ENCODE data around the gene GPN1.

The GPN1 gene

DNA sequence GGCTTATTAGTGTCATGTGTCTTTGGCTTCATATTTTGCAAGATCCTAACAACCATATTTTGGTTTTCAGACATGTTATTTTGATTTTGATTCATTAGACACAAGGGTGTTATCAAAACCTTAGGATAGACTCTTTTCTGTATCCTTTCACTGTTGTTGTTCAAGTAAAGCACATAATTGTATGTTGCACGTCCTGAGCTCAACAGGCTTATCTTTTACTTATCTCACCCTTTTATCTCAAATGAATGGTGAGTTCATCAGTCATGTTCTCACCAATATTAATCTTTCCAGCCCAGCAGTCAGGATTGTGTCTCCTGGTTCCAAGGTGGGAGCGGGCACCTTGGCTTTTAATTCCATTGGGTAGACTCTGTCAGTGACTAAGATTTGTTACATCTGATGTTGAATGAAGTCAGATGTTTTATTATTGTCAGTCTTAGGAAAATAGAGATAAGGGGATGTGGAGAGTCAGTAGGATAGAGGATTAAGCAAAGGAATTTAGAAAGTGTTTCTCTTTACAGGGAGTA, 11.9 kb downstream of the GPN1 start:
- TF ChIP-seq ELF4 (IDR thresholded peaks at IDR 0.05) (no peak), CTBP1 (IDR thresholded peaks at IDR 0.05; ENCODE audit: borderline replicate concordance) (no peak), ARNT (IDR thresholded peaks at IDR 0.05) (no peak), FOXA1 (IDR thresholded peaks at IDR 0.05) (no peak), ZNF384 (IDR thresholded peaks at IDR 0.05) (no peak), L3MBTL2 (conservative IDR thresholded peaks at IDR 0.05) (no peak), TARDBP (IDR thresholded peaks at IDR 0.05) (no peak), BHLHE40 (IDR thresholded peaks at IDR 0.05; ENCODE audit: borderline replicate concordance) (no peak), FOXM1 (IDR thresholded peaks at IDR 0.05; ENCODE audit: borderline replicate concordance) (no peak), SUZ12 (IDR thresholded peaks at IDR 0.05) (no peak)
- ChIA-PET POLR2A (interaction anchor here (1.7 kb wide), 1 partner anchor 12 kb away, joined by 6 read pairs; the partner anchor contains the start of genes CCDC121 and GPN1), CTCF (interaction anchor here (1.8 kb wide), 1 partner anchor 43 kb away, joined by 4 read pairs; no protein-coding TSS in a partner anchor)
- DNase-seq (ENCODE audit: extremely low spot score): no peak

DNA sequence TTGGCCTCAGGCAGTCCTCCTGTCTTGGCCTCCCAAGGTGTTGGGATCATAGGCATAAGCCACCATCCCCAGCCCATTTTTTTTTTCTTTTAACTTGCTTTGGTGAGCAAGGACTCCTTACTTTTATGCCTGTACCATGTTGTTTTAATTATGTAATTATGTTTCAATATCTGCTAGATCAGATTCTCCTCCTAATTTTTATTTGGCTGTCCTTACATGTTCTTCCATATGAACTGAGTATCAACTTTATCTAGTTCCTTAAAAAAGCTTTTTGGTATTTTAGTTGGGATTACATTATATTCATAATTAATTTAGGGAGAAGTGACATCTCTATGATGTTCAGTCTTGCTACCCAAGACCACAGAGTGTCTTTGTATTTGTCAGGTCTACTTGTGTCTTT, 16.3 kb downstream of the GPN1 start:
- no peak for DNase-seq (ENCODE audit: extremely low spot score)
- TF ChIP-seq NFRKB (IDR thresholded peaks at IDR 0.05) (no peak), FOXM1 (IDR thresholded peaks at IDR 0.05; ENCODE audit: borderline replicate concordance) (no peak), SUZ12 (IDR thresholded peaks at IDR 0.05) (no peak), ZNF384 (IDR thresholded peaks at IDR 0.05) (no peak), FOXA1 (IDR thresholded peaks at IDR 0.05) (no peak), ARNT (IDR thresholded peaks at IDR 0.05) (no peak), HDGF (IDR thresholded peaks at IDR 0.05; ENCODE audit: borderline replicate concordance) (no peak), FOXK2 (IDR thresholded peaks at IDR 0.05) (no peak), BHLHE40 (IDR thresholded peaks at IDR 0.05; ENCODE audit: borderline replicate concordance) (no peak), CTBP1 (IDR thresholded peaks at IDR 0.05; ENCODE audit: borderline replicate concordance) (no peak), LEF1 (IDR thresholded peaks at IDR 0.05; ENCODE audit: borderline replicate concordance) (no peak), TARDBP (IDR thresholded peaks at IDR 0.05) (no peak), SP1 (IDR thresholded peaks at IDR 0.05) (no peak), L3MBTL2 (conservative IDR thresholded peaks at IDR 0.05) (no peak), ELF4 (IDR thresholded peaks at IDR 0.05) (no peak)
- TF ChIP-seq, protein P1, sequence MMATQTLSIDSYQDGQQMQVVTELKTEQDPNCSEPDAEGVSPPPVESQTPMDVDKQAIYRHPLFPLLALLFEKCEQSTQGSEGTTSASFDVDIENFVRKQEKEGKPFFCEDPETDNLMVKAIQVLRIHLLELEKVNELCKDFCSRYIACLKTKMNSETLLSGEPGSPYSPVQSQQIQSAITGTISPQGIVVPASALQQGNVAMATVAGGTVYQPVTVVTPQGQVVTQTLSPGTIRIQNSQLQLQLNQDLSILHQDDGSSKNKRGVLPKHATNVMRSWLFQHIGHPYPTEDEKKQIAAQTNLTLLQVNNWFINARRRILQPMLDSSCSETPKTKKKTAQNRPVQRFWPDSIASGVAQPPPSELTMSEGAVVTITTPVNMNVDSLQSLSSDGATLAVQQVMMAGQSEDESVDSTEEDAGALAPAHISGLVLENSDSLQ (IDR thresholded peaks at IDR 0.05): no peak
- ChIA-PET CTCF (no interaction called here), POLR2A (interaction anchor here (1.4 kb wide), 1 partner anchor 17 kb away, joined by 3 read pairs; the partner anchor contains the start of genes CCDC121 and GPN1)

DNA sequence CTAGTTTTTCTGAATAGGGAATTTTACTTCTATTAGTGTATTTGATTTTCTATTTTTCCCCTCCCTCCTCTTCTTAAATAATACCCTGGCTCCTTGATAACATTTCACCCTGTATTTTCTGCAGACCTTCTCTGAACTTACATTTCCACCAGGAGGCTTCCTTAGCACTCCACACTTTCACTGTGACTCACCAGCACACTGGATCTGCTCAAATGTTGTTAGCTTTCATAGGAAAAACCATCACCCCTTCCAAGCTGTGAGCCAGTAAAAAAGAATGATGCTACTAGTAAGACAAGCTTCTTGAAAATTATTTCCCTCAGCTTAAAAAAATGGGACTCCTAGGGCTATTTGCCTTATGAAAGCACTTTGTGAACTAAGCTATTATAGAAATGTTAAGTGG, 18.4 kb downstream of the GPN1 start:
- DNase-seq (ENCODE audit: extremely low spot score): no peak
- POLR2A ChIA-PET: interaction anchor here (0.8 to 1.8 kb wide), 2 partner anchors 9 to 16 kb away, joined by 5 read pairs; partner anchors contain the start of genes SLC4A1AP and SUPT7L
- no peak for TF ChIP-seq BHLHE40 (IDR thresholded peaks at IDR 0.05; ENCODE audit: borderline replicate concordance)
- no peak for TF ChIP-seq ZNF384 (IDR thresholded peaks at IDR 0.05)
- no peak for TF ChIP-seq ARNT (IDR thresholded peaks at IDR 0.05)
- no peak for TF ChIP-seq SUZ12 (IDR thresholded peaks at IDR 0.05)
- no peak for TF ChIP-seq CTBP1 (IDR thresholded peaks at IDR 0.05; ENCODE audit: borderline replicate concordance)
- CTCF ChIA-PET: no interaction called here

DNA sequence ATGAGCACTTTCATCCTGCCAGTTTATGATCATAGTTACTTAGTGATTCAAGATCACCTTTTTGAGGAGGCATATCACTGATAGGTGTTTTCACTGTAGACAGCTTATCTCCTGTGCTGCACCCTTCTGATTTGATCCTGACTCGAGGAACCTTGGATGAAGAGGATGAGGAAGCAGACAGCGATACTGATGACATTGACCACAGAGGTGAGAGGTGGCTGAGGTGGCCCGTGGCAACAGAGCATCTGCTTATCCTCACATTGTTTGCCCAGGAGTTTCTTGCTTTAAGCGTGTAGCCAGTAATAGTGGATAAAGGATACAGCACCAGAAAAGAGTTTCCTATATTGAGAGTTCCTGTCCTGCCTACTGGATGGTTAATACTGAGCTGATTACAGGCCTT, 18.9 kb downstream of the GPN1 start:
- no peak for DNase-seq (ENCODE audit: extremely low spot score)
- no peak for TF ChIP-seq ZNF384 (IDR thresholded peaks at IDR 0.05)
- TF ChIP-seq CTBP1 (IDR thresholded peaks at IDR 0.05; ENCODE audit: borderline replicate concordance): no peak
- no peak for TF ChIP-seq HDGF (IDR thresholded peaks at IDR 0.05; ENCODE audit: borderline replicate concordance)
- no peak for TF ChIP-seq FOXK2 (IDR thresholded peaks at IDR 0.05)
- no peak for TF ChIP-seq LEF1 (IDR thresholded peaks at IDR 0.05; ENCODE audit: borderline replicate concordance)
- TF ChIP-seq FOXM1 (IDR thresholded peaks at IDR 0.05; ENCODE audit: borderline replicate concordance): no peak
- no peak for TF ChIP-seq ARNT (IDR thresholded peaks at IDR 0.05)
- TF ChIP-seq SP1 (IDR thresholded peaks at IDR 0.05): no peak
- no peak for TF ChIP-seq FOXA1 (IDR thresholded peaks at IDR 0.05)
- TF ChIP-seq ELF4 (IDR thresholded peaks at IDR 0.05): no peak
- no peak for TF ChIP-seq TARDBP (IDR thresholded peaks at IDR 0.05)
- TF ChIP-seq NFRKB (IDR thresholded peaks at IDR 0.05): no peak
- no peak for TF ChIP-seq SUZ12 (IDR thresholded peaks at IDR 0.05)
- TF ChIP-seq, protein P1 (IDR thresholded peaks at IDR 0.05): no peak
- TF ChIP-seq L3MBTL2 (conservative IDR thresholded peaks at IDR 0.05): no peak
- CTCF ChIA-PET: no interaction called here
- POLR2A ChIA-PET: interaction anchor here (0.8 to 1.8 kb wide), 2 partner anchors 9 to 16 kb away, joined by 5 read pairs; partner anchors contain the start of genes SLC4A1AP and SUPT7L

DNA sequence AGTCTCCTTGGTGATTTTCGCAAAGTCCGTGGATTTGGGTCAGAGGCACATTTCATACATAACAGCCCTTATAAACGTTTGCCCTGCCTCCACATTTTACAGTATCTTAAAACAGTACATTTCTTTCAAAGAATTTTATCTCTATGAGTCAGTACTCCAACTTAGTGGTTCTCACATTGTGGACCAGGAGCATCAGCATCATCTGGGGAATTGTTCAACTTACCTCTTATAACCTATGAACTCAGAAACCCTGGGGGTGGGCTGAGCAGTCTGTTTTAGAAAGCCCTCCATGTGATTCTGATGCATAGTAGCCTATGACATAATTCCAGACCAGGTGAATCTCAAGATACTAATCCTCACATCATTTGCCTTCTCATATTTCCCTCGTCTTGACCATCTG, 22.2 kb downstream of the GPN1 start:
- no peak for TF ChIP-seq LEF1 (IDR thresholded peaks at IDR 0.05; ENCODE audit: borderline replicate concordance)
- POLR2A ChIA-PET: no interaction called here
- CTCF ChIA-PET: interaction anchor here (0.6 kb wide), 1 partner anchor 115 kb away, joined by 4 read pairs; no protein-coding TSS in a partner anchor
- no peak for DNase-seq (ENCODE audit: extremely low spot score)

DNA sequence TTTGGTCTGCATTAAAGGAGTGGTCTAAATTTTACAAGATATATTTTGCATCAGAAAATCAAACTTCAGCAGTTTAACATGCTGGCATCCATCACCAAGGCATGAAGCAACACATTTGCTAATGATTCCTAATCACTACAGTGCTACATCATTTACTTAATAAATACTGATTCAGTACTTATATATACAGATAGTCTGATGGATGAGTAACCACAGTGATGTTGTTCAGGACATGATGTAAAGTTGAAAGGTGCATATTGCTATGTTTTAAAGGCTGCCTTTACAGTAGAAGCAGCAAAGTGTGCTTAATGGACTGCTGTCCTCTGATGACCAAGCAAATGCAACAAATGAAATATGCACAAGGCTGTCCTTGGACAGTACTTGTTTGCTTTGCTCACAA, 23.5 kb downstream of the GPN1 start:
- no peak for DNase-seq (ENCODE audit: extremely low spot score)
- TF ChIP-seq ELF4 (IDR thresholded peaks at IDR 0.05): no peak
- TF ChIP-seq NFRKB (IDR thresholded peaks at IDR 0.05): no peak
- TF ChIP-seq, protein P1 (IDR thresholded peaks at IDR 0.05): no peak
- no peak for TF ChIP-seq FOXM1 (IDR thresholded peaks at IDR 0.05; ENCODE audit: borderline replicate concordance)
- no peak for TF ChIP-seq BHLHE40 (IDR thresholded peaks at IDR 0.05; ENCODE audit: borderline replicate concordance)
- POLR2A ChIA-PET: interaction anchor here (2.0 kb wide), 1 partner anchor 11 kb away, joined by 5 read pairs; the partner anchor contains the start of genes SLC4A1AP and SUPT7L
- CTCF ChIA-PET: no interaction called here
